CD4-positive, alpha-beta T cell treated with Interleukin-15 for 4 hours (primary cell): ENCODE results near the gene ENO2.

Source experiments
- DNase-seq: peaks from one replicate; pipeline ENCODE4 v3.0.0-alpha.2; 2020; ENCODE audit warnings: low spot score

ENO2 gene

GRCh38 chr12:6932766-6933165, 18.4 kb downstream of the ENO2 start:
- DNase-seq, result no peak

GRCh38 chr12:6934110-6934509, 19.7 kb downstream of the ENO2 start:
- no peak for DNase-seq

- DNase-seq, result no peak
Measured at GRCh38 chr12:6935371-6936193, 21.2 kb downstream of the ENO2 start.

GRCh38 chr12:6936194-6936635, 21.8 kb downstream of the ENO2 start:
- no peak for DNase-seq

GRCh38 chr12:6936636-6937480, 22.5 kb downstream of the ENO2 start:
- no peak for DNase-seq

GRCh38 chr12:6937481-6938352, 23.3 kb downstream of the ENO2 start:
- peak; percentile 94 for DNase-seq

- no peak for DNase-seq
Measured at GRCh38 chr12:6938353-6939190, 24.2 kb downstream of the ENO2 start.

- DNase-seq, result no peak
Measured at GRCh38 chr12:6939191-6939540, 24.8 kb downstream of the ENO2 start.

- no peak for DNase-seq
Measured at GRCh38 chr12:6941267-6941666, 26.9 kb downstream of the ENO2 start.

GRCh38 chr12:6941782-6942181, 27.4 kb downstream of the ENO2 start:
- DNase-seq, result no peak

GRCh38 chr12:6942331-6942665, 27.9 kb downstream of the ENO2 start:
- DNase-seq, result no peak

- DNase-seq, result peak; percentile 90
Measured at GRCh38 chr12:6943389-6943721, 29.0 kb downstream of the ENO2 start.

- DNase-seq, result peak; percentile 81
Measured at GRCh38 chr12:6943722-6944380, 29.5 kb downstream of the ENO2 start, which contains the start of the genes C12orf57 and RNU7-1. TSS of gene C12orf57 (plus strand) at chr12:6944022. CDS start at chr12:6944122, 100 bp downstream. TSS of gene RNU7-1 (plus strand) at chr12:6943816.

GRCh38 chr12:6944381-6945186, 30.2 kb downstream of the ENO2 start:
- DNase-seq, result peak; percentile 90

- no peak for DNase-seq
Measured at GRCh38 chr12:6945613-6946012, 31.2 kb downstream of the ENO2 start.

GRCh38 chr12:6946033-6946919, 31.9 kb downstream of the ENO2 start:
- peak; percentile 58 for DNase-seq

GRCh38 chr12:6946920-6947374, 32.6 kb downstream of the ENO2 start:
- no peak for DNase-seq

- no peak for DNase-seq
Measured at GRCh38 chr12:6947615-6948014, 33.2 kb downstream of the ENO2 start.
